Activated CD4-positive, alpha-beta T cell treated with anti-CD3 and anti-CD28 coated beads for 24 hours (primary cell): ENCODE measurements around the gene HNRNPC.
"Not testable (repeated sequence)": the region's sequence is repeated elsewhere in the genome, so short reads cannot be mapped to it uniquely, and the experiment has no call there.

Experiments used
- DNase-seq, 2 donors: peaks; one replicate each; pipeline ENCODE4 v3.0.0-alpha.2; 2020; ENCODE audit warnings: low read depth in 2 of 2

The HNRNPC gene

DNA sequence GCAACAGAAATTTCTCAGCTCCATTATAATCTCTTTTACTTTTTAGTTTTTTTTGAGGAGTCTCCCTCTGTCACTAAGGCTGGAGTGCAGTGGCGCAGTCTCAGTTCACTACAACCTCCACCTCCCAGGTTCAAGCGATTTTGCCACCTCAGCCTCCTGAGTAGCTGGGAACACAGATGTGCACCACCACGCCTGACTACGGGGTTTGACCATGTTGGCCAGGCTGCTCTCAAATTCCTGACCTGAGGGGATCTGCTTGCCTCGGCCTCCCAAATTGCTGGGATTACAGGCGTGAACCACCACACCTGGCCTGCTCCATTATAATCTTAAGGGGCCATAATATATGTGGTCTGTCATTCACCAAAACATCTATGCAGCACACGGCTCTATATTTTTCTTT is 23.4 kb downstream of the HNRNPC start:
- no peak for DNase-seq

DNA sequence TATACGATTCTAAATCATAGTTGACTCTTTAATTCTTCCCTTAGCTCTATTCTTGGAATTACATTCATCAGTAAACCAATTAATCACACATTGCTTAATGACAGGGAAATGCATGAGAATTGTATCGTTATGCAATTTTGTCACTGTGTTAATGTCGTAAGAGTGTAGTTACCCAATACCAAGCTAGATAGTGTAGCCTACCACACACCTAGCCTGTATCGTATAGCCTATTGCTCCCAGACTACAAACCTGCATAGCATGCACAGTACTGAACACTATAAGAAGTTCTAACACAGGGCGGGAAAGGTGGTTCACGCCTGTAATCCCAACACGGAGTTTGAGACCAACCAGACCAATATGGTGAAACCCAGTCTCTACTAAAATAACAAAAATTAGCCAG is 24.7 kb downstream of the HNRNPC start:
- no peak for DNase-seq

DNA sequence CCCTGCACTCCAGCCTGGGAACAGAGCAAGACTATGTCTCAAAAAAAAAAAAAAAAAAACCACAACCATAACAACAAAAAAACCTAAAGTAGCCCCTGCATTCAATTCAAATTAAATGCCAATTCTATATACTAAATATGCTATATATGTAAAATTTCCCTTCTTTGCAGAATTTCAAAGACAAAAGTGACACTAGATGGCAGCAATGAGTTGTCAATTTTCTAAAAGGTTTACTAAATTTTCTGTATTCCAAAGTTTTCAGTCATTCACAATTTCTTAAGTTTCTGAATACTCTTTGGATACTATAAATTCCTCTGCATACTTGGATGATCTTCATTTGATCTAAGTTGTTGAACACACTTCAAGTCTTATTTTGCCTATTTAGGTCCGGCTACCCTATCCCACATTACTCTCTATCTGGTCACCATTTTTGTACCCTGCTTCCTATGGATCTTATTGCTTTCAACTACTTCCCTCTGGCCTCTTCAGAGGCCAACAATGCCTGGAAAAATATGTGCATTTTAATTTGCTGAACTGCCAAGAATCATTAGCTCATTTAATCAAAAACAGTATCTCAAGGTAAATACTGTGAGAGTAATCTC is 27.9 kb downstream of the HNRNPC start:
- DNase-seq = no peak

DNA sequence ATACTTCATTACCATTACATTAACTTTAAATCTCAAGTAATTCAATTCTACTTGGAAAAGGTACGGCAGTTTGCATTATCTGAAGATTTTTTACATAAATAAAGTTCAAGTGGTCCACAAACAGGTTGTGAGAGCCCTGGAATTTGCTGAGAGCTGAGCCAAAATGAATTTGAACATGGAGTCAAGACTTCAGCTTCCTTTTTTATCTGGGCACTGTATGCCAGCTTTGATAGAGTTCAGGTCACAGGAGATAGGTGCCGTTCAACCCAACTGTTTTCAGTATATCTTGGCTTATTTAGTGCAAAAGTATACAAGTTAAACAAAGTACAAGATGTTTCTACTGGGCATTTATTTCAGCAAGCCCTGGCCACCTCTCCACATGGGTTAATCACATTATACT is 28.8 kb downstream of the HNRNPC start:
- no peak for DNase-seq

DNA sequence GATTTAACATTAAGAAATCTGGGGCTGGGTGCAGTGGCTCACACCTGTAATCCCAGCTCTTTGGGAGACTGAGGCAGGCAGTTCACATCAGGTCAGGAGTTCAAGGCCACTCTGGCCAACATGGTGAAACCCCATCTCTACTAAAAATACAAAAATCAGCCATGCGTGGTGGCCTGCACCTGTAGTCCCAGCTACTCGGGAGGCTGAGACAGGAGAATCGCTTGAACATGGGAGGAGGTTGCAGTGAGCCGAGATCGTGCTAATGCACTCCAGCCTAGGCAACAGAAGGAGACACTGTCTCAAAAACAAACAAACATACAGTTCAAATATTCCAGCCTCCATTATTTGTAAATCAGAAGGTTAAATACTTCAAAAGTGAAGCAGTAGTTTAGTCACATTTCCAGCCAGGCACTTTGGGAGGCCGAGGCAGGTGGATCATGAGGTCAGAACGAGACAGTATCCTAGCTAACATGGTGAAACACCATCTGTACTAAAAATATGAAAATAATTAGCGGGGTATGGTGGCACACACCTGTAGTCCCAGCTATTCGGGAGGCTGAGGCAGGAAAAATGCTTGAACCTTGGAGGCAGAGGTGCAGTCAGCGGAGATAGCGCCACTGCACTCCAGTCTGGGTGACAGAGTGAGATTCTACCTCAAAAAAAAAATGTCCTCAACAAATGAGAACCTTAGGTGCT is 30.3 kb downstream of the HNRNPC start:
- no peak for DNase-seq

DNA sequence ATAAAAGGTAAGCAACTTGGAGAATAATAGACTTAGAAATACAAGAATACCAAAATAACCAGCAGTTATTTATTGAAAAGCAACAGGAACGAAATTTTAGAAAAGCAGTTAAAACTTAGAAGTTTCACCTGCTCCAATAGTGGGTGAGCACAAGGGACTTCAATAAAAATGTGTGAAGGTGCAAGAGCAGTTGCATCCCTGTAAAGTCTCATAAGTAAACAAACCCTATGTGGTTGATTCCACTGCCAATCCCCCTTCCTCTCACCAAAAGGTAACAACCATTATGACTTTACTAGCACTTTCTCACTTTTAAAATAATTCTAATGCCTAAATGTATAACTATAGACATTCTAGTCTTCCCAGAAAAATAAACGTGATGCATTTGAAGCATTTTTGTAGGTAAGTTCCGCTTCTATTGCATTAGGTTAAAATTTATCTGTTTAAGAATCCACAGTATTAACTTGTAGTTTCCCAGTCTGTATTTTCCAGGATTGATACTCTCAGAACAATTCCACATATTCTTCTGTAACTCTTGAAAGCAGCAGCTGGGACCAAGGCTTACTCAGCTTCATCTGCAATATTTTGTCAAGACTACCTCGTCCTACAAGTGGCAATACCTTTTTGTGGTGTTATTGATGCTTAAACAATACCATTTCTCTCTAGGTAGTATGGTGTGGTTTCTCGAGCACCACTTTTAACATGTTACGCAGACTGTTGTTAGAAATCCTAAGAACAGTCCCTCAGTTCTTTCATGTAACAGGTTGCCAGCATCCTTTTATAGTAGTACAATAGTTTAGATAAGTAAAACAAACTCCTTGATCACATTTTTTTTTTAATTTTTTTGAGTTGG is 32.1 kb downstream of the HNRNPC start:
- no peak for DNase-seq

DNA sequence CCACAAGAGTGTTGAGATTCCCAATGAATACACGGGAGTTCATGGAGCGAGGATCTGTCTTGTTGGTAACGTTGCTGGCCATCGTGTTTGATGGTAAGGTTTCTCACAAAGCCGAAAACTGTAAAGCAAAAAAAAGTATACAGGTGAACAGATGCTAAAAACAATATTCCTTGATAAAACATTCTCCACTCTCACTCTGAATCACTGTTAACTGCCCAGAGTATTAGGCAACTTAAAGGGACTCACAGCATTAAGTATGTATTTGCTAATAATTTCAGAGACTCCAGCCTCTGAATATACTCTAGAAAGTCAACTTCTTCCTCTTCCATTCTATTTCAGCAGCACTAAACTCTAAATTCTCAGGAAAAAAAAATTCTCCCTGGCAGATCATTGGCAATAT is 35.1 kb downstream of the HNRNPC start:
- DNase-seq = no peak

DNA sequence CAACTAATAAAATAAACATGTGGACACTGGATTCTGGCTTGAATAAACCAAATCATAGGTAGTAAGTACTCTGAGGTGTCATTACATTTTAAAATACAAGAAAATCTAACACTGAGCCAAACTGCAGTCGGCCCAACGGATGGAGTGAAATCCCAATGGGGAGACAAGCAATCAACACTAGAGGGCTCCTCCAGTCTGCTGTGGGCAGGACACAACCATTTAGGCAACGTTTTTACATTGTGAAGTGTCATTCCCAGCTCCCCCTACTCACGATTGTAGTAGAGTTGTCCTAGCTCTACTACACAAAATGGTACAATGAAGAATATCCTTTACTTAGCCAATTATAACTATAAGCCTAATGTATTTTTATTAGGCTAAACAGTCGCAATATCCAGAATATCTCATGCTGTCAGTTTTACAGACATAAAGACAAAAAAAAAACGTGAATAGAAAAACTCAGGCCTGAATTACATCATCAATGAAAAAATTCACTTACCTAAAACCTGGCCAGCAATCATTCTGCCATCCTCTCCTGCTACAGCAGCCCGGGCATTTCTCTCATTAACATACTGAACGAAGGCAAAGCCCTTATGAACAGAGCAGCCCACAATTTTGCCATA is 35.7 kb downstream of the HNRNPC start:
- no peak for DNase-seq

DNA sequence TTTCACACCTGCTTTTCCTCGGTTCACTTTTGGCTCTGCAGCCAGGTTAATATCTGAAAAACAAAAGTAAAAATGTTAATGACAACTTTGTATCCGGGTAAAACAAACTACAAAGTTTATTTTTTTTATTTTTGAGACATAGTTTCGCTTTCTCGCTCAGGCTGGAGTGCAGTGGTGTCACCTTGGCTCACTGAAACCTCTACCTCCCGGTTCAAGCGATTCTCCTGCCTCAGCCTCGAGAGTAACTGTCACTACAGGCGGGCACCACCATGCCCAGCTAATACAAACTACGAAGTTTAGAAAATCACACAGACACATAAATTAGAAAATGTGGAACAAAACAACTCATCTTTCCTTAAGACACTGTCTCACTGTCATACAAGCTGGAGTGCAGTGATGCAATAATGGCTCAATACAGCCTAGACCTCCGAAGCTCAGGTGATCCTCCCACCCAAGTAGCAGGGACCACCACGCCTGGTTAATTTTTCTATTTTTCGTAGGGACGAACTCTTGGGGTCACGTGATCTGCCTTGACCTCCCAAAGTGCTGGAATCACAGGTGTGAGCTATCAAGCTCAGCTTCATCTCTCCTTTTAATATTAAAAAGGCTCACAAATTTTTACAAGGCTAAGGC is 38.1 kb downstream of the HNRNPC start:
- DNase-seq = no peak

DNA sequence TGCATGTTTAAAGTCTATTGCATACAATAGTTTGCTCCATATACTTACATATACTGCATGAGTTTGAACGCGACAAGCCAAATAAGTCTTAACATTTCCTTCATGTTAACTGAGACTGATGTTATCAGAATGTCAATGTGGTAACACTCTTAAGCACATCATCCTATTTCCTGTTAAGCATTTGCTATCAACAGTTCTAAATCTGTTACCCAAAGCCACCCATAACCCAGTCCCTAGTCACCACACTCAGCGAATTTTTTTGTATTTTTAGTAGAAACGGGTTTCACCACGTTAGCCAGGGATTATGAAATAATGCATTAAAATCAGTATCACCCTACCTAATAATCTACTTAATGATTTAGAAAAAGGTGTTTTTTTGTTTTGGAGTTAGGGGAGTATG is 39.4 kb downstream of the HNRNPC start:
- DNase-seq = no peak

DNA sequence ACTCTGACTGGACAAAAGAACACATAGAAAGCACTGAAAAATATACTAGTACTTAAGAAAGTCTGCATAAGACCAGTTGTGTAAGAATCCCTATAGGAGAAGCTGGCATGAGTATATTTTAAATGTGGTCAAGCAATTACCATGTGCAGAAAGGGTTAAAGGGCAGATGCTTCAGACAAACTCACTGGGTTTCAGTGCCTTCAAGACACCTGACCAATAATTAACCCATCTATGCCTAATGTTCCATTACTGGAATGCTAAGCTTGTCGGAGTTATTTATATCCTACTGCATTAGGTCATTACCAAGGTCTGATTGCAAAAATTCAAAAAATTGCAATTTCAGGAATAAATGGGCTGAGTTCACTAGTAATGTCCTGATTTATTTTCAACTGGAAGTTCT is 41.3 kb downstream of the HNRNPC start:
- no peak for DNase-seq

DNA sequence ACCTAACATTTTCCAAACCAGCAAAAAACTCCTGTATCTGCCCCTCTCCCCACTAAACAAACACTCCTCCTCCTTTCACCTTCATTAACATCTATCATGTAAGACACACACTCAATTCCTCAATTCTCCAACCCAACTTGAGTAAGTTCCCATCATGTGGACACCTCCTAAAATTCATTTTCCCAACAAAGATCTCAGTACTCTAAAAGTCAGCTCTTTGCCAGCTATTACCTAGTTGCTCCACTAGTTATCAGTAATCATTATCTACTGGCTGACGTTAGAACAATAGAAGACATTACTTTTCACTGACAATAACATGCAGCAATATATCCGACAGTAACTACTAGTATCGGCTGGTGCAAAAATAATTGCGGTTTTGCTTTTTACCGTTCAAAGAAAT is 42.1 kb downstream of the HNRNPC start:
- no peak for DNase-seq

DNA sequence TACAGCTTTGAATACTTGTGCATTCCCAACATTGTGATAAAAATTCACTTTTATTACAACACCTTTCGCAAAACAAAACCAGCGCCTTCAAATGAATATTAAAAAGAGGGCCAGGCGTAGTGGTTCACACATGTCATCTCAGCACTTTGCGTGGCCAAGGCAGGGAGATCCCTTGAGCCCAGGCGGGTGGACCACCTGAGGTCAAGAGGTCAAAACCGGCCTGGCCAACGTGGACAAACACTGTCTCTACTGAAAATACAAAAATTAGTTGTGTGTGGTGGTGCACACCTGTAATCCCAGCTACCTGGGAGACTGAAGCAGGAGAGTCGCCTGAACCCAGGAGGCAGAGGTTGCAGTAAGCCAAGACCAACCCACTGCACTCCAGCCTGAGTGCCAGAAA is 42.8 kb downstream of the HNRNPC start:
- DNase-seq = no peak

DNA sequence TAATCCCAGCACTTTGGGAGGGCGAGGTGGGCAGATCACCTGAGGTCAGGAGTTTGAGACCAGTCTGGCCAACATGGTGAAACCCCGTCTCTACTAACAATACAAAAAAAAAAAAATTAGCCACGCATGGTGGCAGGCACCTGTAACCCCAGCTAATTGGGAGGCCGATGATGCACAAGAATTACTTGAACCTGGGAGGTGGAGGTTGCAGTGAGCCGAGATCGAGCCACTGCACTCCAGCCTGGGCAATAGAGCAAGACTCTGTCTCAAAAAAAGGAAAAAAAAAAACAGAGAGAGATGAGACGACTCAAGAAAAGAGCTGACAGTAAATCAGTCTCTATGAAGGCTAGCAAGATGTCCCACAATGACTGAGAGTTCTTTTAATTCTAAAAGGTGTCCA is 44.1 kb downstream of the HNRNPC start:
- not testable (repeated sequence) for DNase-seq

DNA sequence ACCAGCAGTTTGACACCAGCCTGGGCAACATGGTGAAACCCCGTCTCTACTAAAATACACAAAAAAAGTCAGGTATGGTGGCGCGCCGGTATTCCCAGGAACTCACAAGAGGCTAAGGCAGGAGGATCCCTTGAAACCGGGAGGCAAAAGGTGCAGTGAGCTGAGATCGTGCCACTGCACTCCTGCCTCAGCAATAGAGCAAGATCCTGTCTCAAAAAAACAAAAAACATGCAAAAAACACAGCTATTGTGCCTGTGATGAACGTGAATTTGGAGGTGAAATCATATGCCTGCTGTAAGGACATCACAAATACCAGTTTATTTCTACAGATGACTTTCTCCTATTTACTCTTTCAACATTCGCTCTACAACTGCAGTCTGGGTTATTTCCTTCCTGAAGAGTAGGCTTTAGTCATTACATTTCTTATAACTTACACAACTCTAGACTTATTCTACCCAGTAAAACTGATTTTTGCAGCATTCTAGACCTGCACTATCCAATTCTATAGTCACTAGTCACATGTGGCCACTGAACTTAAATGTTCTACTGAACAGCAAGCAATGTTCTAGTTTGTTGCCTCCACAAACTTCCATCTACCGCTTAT is 48.3 kb downstream of the HNRNPC start:
- DNase-seq = no peak

DNA sequence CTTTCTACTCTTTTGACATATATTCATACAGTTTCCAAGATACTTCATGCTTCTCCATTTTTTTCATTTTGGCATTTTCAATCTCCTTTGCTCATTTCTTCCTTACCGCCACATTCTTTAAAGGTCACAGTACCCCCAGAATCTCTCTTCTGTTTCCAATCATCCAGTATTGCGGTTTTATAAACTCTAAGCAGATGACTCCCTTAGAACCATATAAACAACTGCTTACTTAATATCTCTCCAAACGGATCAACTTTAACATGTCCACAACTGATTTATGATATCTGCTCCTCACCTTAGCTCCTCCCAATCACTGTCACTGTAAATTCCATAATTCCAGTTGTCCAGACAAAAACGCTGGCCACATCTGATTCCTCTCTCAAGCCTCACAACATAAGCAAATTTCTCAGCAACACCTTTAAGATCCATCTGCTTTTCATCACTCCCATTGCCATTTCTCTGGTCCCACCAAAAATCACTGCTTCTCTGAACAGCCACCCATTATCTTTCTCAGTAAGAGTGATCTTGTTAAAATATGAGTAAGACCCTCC is 49.6 kb downstream of the HNRNPC start:
- no peak for DNase-seq

DNA sequence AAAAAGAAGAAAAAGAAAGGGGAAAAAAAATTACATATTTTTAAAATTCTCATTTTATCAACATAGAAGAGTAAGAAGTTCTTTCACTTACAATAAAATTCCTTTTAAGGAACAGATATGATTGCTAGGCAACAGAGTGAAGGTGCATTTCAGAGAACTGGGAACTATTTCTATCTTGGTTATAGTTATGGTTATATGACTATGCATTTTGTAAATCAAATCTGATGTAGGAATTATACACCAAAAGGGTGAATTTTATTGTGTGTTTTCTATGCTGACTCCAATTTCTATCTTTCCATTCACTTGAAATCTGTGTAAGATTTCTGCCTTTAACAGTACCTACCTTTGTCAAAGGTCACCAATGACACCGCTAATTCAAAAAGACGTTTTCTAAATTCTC is 50.1 kb downstream of the HNRNPC start:
- DNase-seq = no peak

DNA sequence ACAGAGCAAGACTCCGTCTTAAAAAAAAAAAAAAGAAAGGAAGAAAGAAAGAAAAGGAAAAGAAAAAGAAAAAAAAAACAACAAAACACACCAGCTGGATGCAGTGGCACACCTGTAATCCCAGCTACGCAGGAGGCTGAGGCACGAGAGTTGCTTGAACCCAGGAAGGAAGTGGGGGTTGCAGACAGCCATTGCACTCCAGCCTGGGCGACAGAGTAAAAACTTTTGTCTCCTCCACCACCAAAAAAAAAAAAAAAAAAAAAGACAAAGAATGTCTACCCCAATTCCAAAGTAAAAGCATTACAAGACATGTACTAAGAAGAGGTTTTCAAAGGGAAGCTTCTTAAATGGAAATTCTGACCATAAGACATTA is 53.4 kb downstream of the HNRNPC start:
- DNase-seq = no peak

DNA sequence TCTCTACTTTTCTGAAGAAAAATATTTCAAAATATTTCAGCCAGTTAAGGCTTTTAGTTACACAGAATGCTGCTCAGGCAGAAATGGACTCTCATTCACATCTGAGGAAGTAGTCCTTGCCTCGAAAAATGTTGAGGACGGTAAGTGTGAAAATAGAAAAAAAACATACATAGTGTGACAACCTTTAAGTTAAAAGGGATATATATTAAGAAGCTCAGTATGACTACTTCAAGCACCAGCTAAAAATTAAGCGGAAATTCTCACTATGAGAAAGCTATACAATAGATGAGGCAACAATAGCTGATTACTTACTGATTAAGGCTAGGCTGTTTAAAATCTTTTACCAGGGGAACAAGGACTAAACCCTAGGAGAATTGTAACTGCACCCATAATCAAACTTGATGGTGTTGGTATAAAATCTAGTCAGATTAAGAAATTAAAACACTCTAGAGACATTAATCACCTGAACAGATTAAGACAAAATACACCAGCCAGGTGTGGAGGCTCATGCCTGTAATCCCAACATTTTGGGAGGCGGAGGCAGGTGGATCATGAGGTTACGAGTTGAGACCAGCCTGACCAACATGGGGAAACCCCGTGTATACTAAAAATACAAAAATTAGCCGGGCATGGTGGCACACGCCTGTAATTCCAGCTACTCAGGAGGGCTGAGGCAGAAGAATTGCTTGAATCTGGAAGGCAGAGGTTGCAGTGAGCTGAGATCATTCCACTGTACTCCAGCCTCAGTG is 53.9 kb downstream of the HNRNPC start:
- DNase-seq = no peak

DNA sequence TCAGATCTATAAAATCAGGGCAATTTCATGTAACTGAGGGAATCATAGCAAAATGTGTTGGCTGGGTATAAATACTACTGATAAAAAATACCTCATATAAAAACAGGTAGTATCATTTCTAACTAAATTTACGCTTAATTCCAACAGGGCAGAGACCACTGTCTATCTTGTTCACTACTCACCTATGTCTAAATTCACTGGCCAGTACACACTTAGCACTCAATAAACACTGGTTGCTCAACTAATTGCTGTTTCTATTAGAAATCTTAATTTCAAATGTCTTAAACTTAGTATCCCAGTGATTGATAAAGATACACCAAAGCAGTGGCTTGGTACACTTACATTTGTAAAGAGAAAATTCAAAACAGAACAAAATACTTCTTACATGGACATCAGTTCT is 55.6 kb downstream of the HNRNPC start:
- DNase-seq = no peak

DNA sequence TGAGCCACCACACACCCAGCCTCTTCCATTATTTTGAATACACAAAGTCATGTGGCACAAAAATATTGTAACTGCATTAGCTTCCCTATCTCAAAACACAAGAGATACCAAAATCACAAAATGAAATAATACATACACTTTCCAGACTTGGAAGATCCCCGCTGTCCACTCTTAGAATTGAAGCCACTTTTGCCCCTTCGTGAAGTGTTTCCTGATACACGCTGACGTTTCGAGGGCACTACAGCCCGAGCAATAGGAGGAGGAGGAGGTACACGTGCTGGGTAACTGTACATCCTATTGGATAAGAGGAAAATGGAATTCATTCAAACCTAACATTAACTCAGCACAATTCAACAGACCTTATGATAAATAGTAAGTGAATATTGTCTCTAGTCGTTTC is 56.4 kb downstream of the HNRNPC start:
- not testable (repeated sequence) for DNase-seq
